GM12892 (cell line): ENCODE measurements around the gene SLC35B1.

ENCODE experiments used
- POLR2A ChIP-seq: IDR thresholded peaks from 2 replicates; pipeline ENCODE4 v1.6.1; 2011; ENCODE audit warnings: low read depth, low read length, control low read depth
- POLR2AphosphoS5 ChIP-seq: IDR thresholded peaks from 2 replicates; pipeline ENCODE4 v1.6.1; 2011; ENCODE audit warnings: low read depth, low read length, control low read depth

DNA sequence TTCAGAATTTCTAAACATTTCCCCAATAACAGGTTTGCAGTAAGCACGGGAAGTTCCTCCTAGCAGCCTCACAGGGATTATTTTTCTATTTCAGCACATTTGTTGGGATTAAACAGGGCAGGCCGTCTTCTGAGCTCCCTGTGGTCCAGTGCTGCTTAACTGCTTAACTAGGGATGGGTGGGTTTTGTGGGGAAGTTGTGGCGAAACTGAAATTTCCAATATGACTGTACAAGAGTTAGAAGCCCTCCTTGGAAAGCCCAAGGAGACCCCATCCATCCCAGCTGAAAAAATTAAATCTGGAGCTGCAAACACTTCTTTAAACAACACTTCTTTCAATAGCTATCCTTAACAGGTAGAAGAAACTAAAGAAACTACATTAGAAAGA lies 33.9 kb upstream of the SLC35B1 start:
- TF ChIP-seq POLR2A (0 out of 2 replicates have a peak, but pooled peaks have one; percentile 2), POLR2AphosphoS5 (no peak)
